Measurements from ENCODE around the gene EFCAB11.

DNA sequence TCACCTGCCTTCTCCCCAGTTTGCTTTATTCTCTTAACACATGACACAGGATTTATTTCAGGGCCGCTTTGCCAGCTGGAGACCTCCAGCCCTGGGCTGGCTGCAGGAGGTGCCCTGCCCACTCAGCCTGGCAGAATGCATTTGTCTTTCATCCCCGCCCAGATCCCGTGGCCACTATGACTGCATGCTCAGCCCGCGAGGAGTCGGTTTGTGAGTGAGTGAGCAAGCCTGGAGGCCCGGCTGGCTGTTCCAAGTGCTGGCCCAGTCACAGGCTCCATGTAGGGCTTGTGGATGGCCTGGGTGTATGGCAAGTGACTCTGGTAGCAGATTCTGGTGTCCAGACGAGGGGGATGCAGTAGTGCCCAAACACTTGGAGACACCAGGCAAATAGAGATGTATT lies 3.3 kb upstream of the EFCAB11 start:
- TF ChIP-seq, protein P1, sequence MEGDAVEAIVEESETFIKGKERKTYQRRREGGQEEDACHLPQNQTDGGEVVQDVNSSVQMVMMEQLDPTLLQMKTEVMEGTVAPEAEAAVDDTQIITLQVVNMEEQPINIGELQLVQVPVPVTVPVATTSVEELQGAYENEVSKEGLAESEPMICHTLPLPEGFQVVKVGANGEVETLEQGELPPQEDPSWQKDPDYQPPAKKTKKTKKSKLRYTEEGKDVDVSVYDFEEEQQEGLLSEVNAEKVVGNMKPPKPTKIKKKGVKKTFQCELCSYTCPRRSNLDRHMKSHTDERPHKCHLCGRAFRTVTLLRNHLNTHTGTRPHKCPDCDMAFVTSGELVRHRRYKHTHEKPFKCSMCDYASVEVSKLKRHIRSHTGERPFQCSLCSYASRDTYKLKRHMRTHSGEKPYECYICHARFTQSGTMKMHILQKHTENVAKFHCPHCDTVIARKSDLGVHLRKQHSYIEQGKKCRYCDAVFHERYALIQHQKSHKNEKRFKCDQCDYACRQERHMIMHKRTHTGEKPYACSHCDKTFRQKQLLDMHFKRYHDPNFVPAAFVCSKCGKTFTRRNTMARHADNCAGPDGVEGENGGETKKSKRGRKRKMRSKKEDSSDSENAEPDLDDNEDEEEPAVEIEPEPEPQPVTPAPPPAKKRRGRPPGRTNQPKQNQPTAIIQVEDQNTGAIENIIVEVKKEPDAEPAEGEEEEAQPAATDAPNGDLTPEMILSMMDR (IDR thresholded peaks at IDR 0.05), result no peak
- TF ChIP-seq POLR2A (IDR thresholded peaks at IDR 0.05), result no peak
